HG02981 (cell line): Measurements from ENCODE around the gene GSK3A.

Source experiments
- ATAC-seq: cut with Tn5 transposase; IDR thresholded peaks from one replicate; pipeline ENCODE4 v1.9.1; 2021; ENCODE audit warnings: mild to moderate bottlenecking, moderate library complexity; ENCODE audit not compliant: unreplicated experiment

The GSK3A gene

GRCh38 chr19:42242512-42243409, at the start of gene GSK3A:
Gene GSK3A, minus strand, starts transcription at chr19:42242602. Its CDS starts 137 bp downstream, at chr19:42242465.
- ATAC-seq, result peak; percentile 63

- no peak for ATAC-seq
These were observed 49.0 kb upstream of the GSK3A start for GRCh38 chr19:42291435-42291810.

GRCh38 chr19:42290523-42291434, 48.4 kb upstream of the GSK3A start:
- no peak for ATAC-seq

- ATAC-seq, result no peak
These were observed 47.7 kb upstream of the GSK3A start for GRCh38 chr19:42290136-42290522.

GRCh38 chr19:42289556-42290041, 47.2 kb upstream of the GSK3A start:
- ATAC-seq, result no peak

- ATAC-seq, result no peak
These were observed 46.6 kb upstream of the GSK3A start for GRCh38 chr19:42288881-42289555.

- no peak for ATAC-seq
These were observed 46.0 kb upstream of the GSK3A start for GRCh38 chr19:42288387-42288786.

GRCh38 chr19:42287827-42288107, 45.4 kb upstream of the GSK3A start:
- ATAC-seq, result no peak

- no peak for ATAC-seq
These were observed 44.8 kb upstream of the GSK3A start for GRCh38 chr19:42287017-42287826.

- no peak for ATAC-seq
These were observed 44.1 kb upstream of the GSK3A start for GRCh38 chr19:42286349-42287016.

- ATAC-seq, result no peak
These were observed 43.6 kb upstream of the GSK3A start for GRCh38 chr19:42285988-42286348.

- ATAC-seq, result no peak
These were observed 43.1 kb upstream of the GSK3A start for GRCh38 chr19:42285541-42285941.

- no peak for ATAC-seq
These were observed 42.4 kb upstream of the GSK3A start for GRCh38 chr19:42284591-42285341.

- ATAC-seq, result peak; percentile 25
These were observed 41.7 kb upstream of the GSK3A start for GRCh38 chr19:42284066-42284501.

- ATAC-seq, result peak; percentile 42
These were observed 41.0 kb upstream of the GSK3A start for GRCh38 chr19:42283188-42284065.

GRCh38 chr19:42282819-42283187, 40.4 kb upstream of the GSK3A start:
- ATAC-seq, result no peak

GRCh38 chr19:42281827-42282762, 39.7 kb upstream of the GSK3A start:
- ATAC-seq, result no peak
